GM21367 (cell line): ENCODE results near the gene TSPEAR.
"Not testable (repeated sequence)": the region's sequence is repeated elsewhere in the genome, so short reads cannot be mapped to it uniquely, and the experiment has no call there.

Experiments
- ATAC-seq: cut with Tn5 transposase; IDR thresholded peaks from one replicate; pipeline ENCODE4 v1.9.1; 2021; ENCODE audit not compliant: unreplicated experiment

Gene TSPEAR

GRCh38 chr21:44703731-44704635 is 7.4 kb downstream of the TSPEAR start:
- ATAC-seq = no peak

GRCh38 chr21:44702973-44703730 is 8.2 kb downstream of the TSPEAR start:
- no peak for ATAC-seq

- no peak for ATAC-seq
Measured at GRCh38 chr21:44702111-44702972, 9.0 kb downstream of the TSPEAR start.

- ATAC-seq = no peak
Measured at GRCh38 chr21:44701541-44701940, 9.8 kb downstream of the TSPEAR start.

GRCh38 chr21:44701023-44701400 is 10.4 kb downstream of the TSPEAR start:
- no peak for ATAC-seq

GRCh38 chr21:44700101-44701022 is 11.0 kb downstream of the TSPEAR start:
- ATAC-seq = no peak

- ATAC-seq = no peak
Measured at GRCh38 chr21:44699502-44700001, 11.8 kb downstream of the TSPEAR start.

GRCh38 chr21:44697811-44698734 is 13.3 kb downstream of the TSPEAR start:
- no peak for ATAC-seq

- ATAC-seq = not testable (repeated sequence)
Measured at GRCh38 chr21:44697172-44697810, 14.1 kb downstream of the TSPEAR start, which contains the start of gene KRTAP10-12. Gene KRTAP10-12, plus strand, starts transcription at chr21:44697172. Its CDS starts 30 bp downstream, at chr21:44697202.

GRCh38 chr21:44696572-44696971 is 14.8 kb downstream of the TSPEAR start:
- no peak for ATAC-seq

GRCh38 chr21:44695641-44696040 is 15.7 kb downstream of the TSPEAR start:
- ATAC-seq = no peak

- no peak for ATAC-seq
Measured at GRCh38 chr21:44695184-44695583, 16.2 kb downstream of the TSPEAR start.

GRCh38 chr21:44694776-44695175 is 16.6 kb downstream of the TSPEAR start:
- ATAC-seq = no peak

- no peak for ATAC-seq
Measured at GRCh38 chr21:44692798-44693512, 18.4 kb downstream of the TSPEAR start.

GRCh38 chr21:44691686-44692085 is 19.7 kb downstream of the TSPEAR start:
- ATAC-seq = no peak

- ATAC-seq = not testable (repeated sequence)
Measured at GRCh38 chr21:44689740-44690139, 21.6 kb downstream of the TSPEAR start.

- ATAC-seq = no peak
Measured at GRCh38 chr21:44687671-44688070, 23.7 kb downstream of the TSPEAR start.
